WTC11 (cell line): ENCODE results near the gene HTATIP2. TPM values are rescaled to one million over a fixed set of nuclear protein-coding genes. Genes with fewer than 3 reads are reported as not detected.
"Not testable (repeated sequence)": the region's sequence is repeated elsewhere in the genome, so short reads cannot be mapped to it uniquely, and the experiment has no call there.

Source experiments
- ATAC-seq: fragments of 200-7000 bp; cut with Tn5 transposase; 2 replicates; pipeline ENCODE4 v1.10.0; 2021; ENCODE audit warnings: mild to moderate bottlenecking, moderate library complexity
- CTCF ChIA-PET: fragments of 300-600 bp; sonication (Branson Sonifier 250); formaldehyde crosslinking; loops from one replicate; lab custom pipeline; 2021; ENCODE audit warnings: antibody characterized with exemption; lab: Charles Lee
- POLR2A ChIA-PET: fragments of 350-600 bp; sonication (Branson Sonifier 250); formaldehyde crosslinking; loops from one replicate; lab custom pipeline; 2021; ENCODE audit warnings: antibody characterized with exemption; lab: Charles Lee
- DNase-seq: peaks from one replicate; pipeline ENCODE4 v3.0.0; 2021; ENCODE audit warnings: low spot score
- H3K27ac Mint-ChIP-seq: 2 replicates; pipeline ENCODE4 v1.8.0; 2021; ENCODE audit warnings: mixed read lengths
- H3K27me3 Mint-ChIP-seq: 2 replicates; pipeline ENCODE4 v1.8.0; 2021; ENCODE audit warnings: low read depth, mild to moderate bottlenecking, moderate library complexity, mixed read lengths
- H3K36me3 Mint-ChIP-seq: 2 replicates; pipeline ENCODE4 v1.8.0; 2021; ENCODE audit warnings: mixed read lengths
- H3K4me1 Mint-ChIP-seq: 2 replicates; pipeline ENCODE4 v1.8.0; 2022; ENCODE audit warnings: mixed read lengths
- H3K4me3 Mint-ChIP-seq: 2 replicates; pipeline ENCODE4 v1.8.0; 2021; ENCODE audit warnings: mild to moderate bottlenecking, moderate library complexity, mixed read lengths
- H3K9me3 Mint-ChIP-seq: 2 replicates; pipeline ENCODE4 v1.8.0; 2021; ENCODE audit warnings: mixed read lengths
- CREB1 ChIP-seq: sonication (generic); formaldehyde crosslinking; IDR thresholded peaks from 2 replicates; pipeline ENCODE4 v1.8.0; 2023; ENCODE audit warnings: mild to moderate bottlenecking, missing genetic modification reagents
- CREM ChIP-seq: sonication (generic); formaldehyde crosslinking; IDR thresholded peaks from 2 replicates; pipeline ENCODE4 v1.8.1; 2022; ENCODE audit warnings: mild to moderate bottlenecking, missing genetic modification reagents, moderate library complexity
- EMX1 ChIP-seq: fragments of 250-450 bp; sonication (Bioruptor Pico); IDR thresholded peaks from 2 replicates; pipeline ENCODE4 v1.8.0; 2021; ENCODE audit warnings: mild to moderate bottlenecking
- ETV6 ChIP-seq: sonication (generic); formaldehyde crosslinking; IDR thresholded peaks from 2 replicates; pipeline ENCODE4 v1.8.1; 2022; ENCODE audit warnings: mild to moderate bottlenecking, missing genetic modification reagents
- GABPB1 ChIP-seq: sonication (generic); formaldehyde crosslinking; IDR thresholded peaks from 2 replicates; pipeline ENCODE4 v1.8.1; 2023; ENCODE audit warnings: mild to moderate bottlenecking, missing genetic modification reagents
- GRHL2 ChIP-seq: fragments of 250-450 bp; sonication (Bioruptor Pico); IDR thresholded peaks from 2 replicates; pipeline ENCODE4 v1.8.0; 2022; ENCODE audit warnings: mild to moderate bottlenecking, moderate library complexity; ENCODE audit not compliant: insufficient replicate concordance, severe bottlenecking
- HMGA2 ChIP-seq: fragments of 250-450 bp; sonication (Bioruptor Pico); IDR thresholded peaks from 2 replicates; pipeline ENCODE4 v1.4.0; 2021; ENCODE audit warnings: mild to moderate bottlenecking, moderate library complexity
- JAZF1 ChIP-seq: fragments of 250-450 bp; sonication (Bioruptor Pico); IDR thresholded peaks from 2 replicates; pipeline ENCODE4 v1.9.0; 2021; ENCODE audit warnings: moderate library complexity, mild to moderate bottlenecking, inconsistent platforms
- KAT7 ChIP-seq: sonication (generic); formaldehyde crosslinking; IDR thresholded peaks from 2 replicates; pipeline ENCODE4 v1.8.1; 2023; ENCODE audit warnings: missing genetic modification reagents, mild to moderate bottlenecking, borderline replicate concordance
- NFATC4 ChIP-seq: fragments of 250-450 bp; sonication (Bioruptor Pico); IDR thresholded peaks from 2 replicates; pipeline ENCODE4 v1.9.0; 2021; ENCODE audit warnings: mild to moderate bottlenecking
- NR1H2 ChIP-seq: sonication (generic); formaldehyde crosslinking; IDR thresholded peaks from 2 replicates; pipeline ENCODE4 v1.9.0; 2021; ENCODE audit warnings: mild to moderate bottlenecking, moderate library complexity, missing genetic modification reagents
- PRRX2 ChIP-seq: fragments of 250-450 bp; sonication (Bioruptor Pico); IDR thresholded peaks from 2 replicates; pipeline ENCODE4 v1.8.0; 2021; ENCODE audit warnings: mild to moderate bottlenecking
- SOX15 ChIP-seq: fragments of 250-450 bp; sonication (Bioruptor Pico); IDR thresholded peaks from 2 replicates; pipeline ENCODE4 v1.9.0; 2021; ENCODE audit warnings: mild to moderate bottlenecking
- ZNF263 ChIP-seq: sonication (generic); formaldehyde crosslinking; IDR thresholded peaks from 2 replicates; pipeline ENCODE4 v1.8.1; 2022; ENCODE audit warnings: low read depth, mild to moderate bottlenecking, moderate library complexity, missing genetic modification reagents
- ZNF671 ChIP-seq: fragments of 250-450 bp; sonication (Bioruptor Pico); IDR thresholded peaks from 2 replicates; pipeline ENCODE4 v1.8.0; 2021; ENCODE audit warnings: mild to moderate bottlenecking
- total RNA-seq: library from RNA; stranded (reverse); gene quantifications from 3 replicates; pipeline ENCODE4 v1.2.3, GENCODE V29; 2021
- TF ChIP-seq, protein P1 (sequence below): sonication (generic); formaldehyde crosslinking; IDR thresholded peaks from 2 replicates; pipeline ENCODE4 v1.8.1; 2023; ENCODE audit warnings: mild to moderate bottlenecking, missing genetic modification reagents
- TF ChIP-seq, protein P2 (sequence below): sonication (generic); formaldehyde crosslinking; IDR thresholded peaks from 2 replicates; pipeline ENCODE4 v1.8.1; 2022; ENCODE audit warnings: low read depth, missing genetic modification reagents, borderline replicate concordance
- TF ChIP-seq, protein P3 (sequence below): sonication (generic); formaldehyde crosslinking; conservative IDR thresholded peaks from 2 replicates; pipeline ENCODE4 v1.8.1; 2023; ENCODE audit warnings: mild to moderate bottlenecking, low read depth, missing genetic modification reagents, moderate library complexity
- TF ChIP-seq, protein P4 (sequence below): fragments of 200-600 bp; IDR thresholded peaks from 2 replicates; pipeline ENCODE4 v1.8.0; 2022; ENCODE audit warnings: antibody characterized with exemption
- TF ChIP-seq, protein P5 (sequence below): sonication (generic); formaldehyde crosslinking; IDR thresholded peaks from 2 replicates; pipeline ENCODE4 v1.8.0; 2022; ENCODE audit warnings: mild to moderate bottlenecking, missing genetic modification reagents
- TF ChIP-seq, protein P6 (sequence below): sonication (generic); formaldehyde crosslinking; IDR thresholded peaks from 2 replicates; pipeline ENCODE4 v1.8.0; 2022; ENCODE audit warnings: mild to moderate bottlenecking, missing genetic modification reagents

The HTATIP2 gene
- total RNA-seq, 1 experiment from 2014 or later, result 32.7 TPM

DNA sequence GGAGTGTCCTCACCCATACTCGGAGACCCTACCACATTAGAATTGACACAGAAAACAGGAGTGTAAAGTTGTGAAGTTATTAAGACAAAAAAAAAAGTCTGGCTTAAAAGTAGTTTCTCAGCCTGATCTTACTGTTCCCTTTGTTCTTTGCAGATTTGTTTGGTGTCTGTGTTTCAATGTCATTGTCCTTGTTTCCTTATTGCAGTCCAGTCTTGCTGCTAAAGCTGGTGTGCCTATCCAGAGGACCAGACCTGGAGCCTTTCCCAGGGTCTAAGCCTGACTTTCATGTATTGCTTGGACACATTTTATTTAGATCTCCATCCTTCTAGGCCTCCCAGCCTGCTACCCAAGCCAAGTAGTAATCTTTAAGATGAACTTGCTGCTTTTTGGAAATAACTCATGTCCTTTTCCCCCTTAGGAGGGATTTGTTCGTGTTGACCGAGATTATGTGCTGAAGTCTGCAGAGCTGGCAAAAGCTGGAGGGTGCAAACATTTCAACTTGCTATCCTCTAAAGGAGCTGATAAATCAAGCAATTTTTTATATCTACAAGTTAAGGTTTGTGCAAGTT lies 12.7 kb downstream of the HTATIP2 start (continued):
- TF ChIP-seq, protein P1, sequence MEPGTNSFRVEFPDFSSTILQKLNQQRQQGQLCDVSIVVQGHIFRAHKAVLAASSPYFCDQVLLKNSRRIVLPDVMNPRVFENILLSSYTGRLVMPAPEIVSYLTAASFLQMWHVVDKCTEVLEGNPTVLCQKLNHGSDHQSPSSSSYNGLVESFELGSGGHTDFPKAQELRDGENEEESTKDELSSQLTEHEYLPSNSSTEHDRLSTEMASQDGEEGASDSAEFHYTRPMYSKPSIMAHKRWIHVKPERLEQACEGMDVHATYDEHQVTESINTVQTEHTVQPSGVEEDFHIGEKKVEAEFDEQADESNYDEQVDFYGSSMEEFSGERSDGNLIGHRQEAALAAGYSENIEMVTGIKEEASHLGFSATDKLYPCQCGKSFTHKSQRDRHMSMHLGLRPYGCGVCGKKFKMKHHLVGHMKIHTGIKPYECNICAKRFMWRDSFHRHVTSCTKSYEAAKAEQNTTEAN (CRISPR knock-in tag), result no peak
- no peak for TF ChIP-seq JAZF1 (CRISPR knock-in tag)
- TF ChIP-seq, protein P2, sequence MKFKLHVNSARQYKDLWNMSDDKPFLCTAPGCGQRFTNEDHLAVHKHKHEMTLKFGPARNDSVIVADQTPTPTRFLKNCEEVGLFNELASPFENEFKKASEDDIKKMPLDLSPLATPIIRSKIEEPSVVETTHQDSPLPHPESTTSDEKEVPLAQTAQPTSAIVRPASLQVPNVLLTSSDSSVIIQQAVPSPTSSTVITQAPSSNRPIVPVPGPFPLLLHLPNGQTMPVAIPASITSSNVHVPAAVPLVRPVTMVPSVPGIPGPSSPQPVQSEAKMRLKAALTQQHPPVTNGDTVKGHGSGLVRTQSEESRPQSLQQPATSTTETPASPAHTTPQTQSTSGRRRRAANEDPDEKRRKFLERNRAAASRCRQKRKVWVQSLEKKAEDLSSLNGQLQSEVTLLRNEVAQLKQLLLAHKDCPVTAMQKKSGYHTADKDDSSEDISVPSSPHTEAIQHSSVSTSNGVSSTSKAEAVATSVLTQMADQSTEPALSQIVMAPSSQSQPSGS (CRISPR knock-in tag), result no peak
- no peak for TF ChIP-seq HMGA2 (CRISPR knock-in tag)
- TF ChIP-seq CREB1 (CRISPR knock-in tag), result no peak
- no peak for TF ChIP-seq CREM
- no peak for TF ChIP-seq ZNF263
- no peak for TF ChIP-seq SOX15 (CRISPR knock-in tag)
- no peak for TF ChIP-seq ZNF671 (CRISPR knock-in tag)
- TF ChIP-seq PRRX2, result no peak
- TF ChIP-seq GRHL2 (CRISPR knock-in tag), result no peak

DNA sequence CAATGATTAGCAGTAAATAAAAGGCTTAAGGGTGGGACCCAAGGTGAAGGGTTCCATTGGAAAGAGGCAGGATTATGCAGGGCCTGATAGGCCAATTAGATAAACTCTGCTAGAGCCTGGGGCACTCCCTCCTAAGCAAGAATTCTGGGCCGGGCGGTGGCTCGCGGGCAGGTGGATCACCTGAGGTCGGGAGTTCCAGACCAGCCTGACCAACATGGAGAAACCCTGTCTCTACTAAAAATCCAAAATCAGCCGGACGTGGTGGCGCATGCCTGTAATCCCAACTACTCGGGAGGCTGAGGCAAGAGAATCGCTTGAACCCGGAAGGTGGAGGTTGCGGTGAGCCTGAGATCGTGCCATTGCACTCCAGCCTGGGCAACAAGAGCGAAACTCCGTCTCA lies 22.5 kb downstream of the HTATIP2 start:
- CTCF ChIA-PET, result interaction anchor here (1.1 to 1.4 kb wide), 2 partner anchors 22 to 224 kb away, joined by 4 to 9 read pairs; partner anchors contain the start of gene HTATIP2
- ATAC-seq, H3K27ac Mint-ChIP-seq, H3K4me1 Mint-ChIP-seq, DNase-seq, H3K36me3 Mint-ChIP-seq, H3K9me3 Mint-ChIP-seq, H3K27me3 Mint-ChIP-seq, POLR2A ChIA-PET: not testable (repeated sequence)
- H3K4me3 Mint-ChIP-seq, result peak overlapping the region; percentile 97

DNA sequence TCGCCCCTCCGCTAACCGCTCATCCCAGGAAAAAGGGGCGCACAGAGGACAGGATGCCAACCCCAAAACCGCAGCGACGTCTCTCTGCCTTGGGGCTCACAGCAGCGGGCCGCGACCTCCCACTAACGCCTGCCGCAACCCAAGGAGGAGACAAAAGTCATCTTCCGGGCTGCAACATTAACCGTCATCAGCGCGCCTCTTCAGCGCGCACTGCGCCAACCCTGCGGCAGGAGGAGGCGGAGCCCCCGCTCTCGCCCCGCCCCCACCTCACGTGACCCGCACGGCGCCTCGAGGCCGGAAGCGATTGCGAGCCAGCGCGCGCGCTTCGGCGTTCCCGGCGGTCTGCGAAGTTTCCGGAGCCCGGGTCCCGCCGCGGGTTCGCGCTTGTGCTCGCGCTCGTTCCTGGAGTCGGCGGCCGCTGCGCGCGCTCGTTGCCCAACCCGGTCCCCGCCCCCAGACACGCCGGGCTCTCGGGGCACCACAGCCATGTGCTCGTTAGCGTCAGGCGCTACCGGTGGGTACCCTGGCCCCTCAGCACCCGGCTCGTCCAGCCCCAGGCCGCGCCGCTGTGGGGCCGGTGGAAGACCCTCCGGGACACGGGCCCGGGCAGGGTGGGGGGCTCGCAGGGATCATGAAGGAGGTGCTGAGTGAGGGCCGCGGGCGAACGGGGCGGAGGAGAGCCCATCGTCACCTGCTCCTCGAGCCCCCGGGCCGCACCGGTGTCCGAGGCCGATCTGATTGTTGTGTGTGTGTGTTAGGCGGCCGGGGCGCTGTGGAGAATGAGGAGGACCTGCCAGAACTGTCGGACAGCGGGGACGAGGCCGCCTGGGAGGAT lies 24.0 kb downstream of the HTATIP2 start, which contains the start of gene PRMT3:
Gene PRMT3, plus strand, starts transcription at position 456 of the 835 bp plus-strand sequence. Its CDS starts 31 bp downstream, at position 487.
- H3K9me3 Mint-ChIP-seq, result no peaks in the 10 kb centered on the region
- H3K4me1 Mint-ChIP-seq, result peaks cover 10% of the 10 kb centered on the region
- peak within 1 kb of the TSS; percentile 99 for H3K27ac Mint-ChIP-seq
- DNase-seq (peak; percentile 97), ATAC-seq (peak; percentile 83)
- no peaks in the 10 kb centered on the region for H3K27me3 Mint-ChIP-seq
- H3K4me3 Mint-ChIP-seq, result peak within 1 kb of the TSS; percentile 97
- peaks cover 13% of the 10 kb centered on the region for H3K36me3 Mint-ChIP-seq
- CTCF ChIA-PET, result interaction anchor here (0.6 to 2.0 kb wide), 6 partner anchors 10 to 260 kb away, joined by 3 to 11 read pairs (median 6); partner anchors contain the start of gene HTATIP2
- POLR2A ChIA-PET, result no interaction called here
- no peak for TF ChIP-seq PRRX2
- 0 out of 2 replicates have a peak, but pooled peaks have one; percentile 18 for TF ChIP-seq KAT7 (CRISPR knock-in tag)
- peak; percentile 92 for TF ChIP-seq ETV6 (CRISPR knock-in tag)
- TF ChIP-seq, protein P3, sequence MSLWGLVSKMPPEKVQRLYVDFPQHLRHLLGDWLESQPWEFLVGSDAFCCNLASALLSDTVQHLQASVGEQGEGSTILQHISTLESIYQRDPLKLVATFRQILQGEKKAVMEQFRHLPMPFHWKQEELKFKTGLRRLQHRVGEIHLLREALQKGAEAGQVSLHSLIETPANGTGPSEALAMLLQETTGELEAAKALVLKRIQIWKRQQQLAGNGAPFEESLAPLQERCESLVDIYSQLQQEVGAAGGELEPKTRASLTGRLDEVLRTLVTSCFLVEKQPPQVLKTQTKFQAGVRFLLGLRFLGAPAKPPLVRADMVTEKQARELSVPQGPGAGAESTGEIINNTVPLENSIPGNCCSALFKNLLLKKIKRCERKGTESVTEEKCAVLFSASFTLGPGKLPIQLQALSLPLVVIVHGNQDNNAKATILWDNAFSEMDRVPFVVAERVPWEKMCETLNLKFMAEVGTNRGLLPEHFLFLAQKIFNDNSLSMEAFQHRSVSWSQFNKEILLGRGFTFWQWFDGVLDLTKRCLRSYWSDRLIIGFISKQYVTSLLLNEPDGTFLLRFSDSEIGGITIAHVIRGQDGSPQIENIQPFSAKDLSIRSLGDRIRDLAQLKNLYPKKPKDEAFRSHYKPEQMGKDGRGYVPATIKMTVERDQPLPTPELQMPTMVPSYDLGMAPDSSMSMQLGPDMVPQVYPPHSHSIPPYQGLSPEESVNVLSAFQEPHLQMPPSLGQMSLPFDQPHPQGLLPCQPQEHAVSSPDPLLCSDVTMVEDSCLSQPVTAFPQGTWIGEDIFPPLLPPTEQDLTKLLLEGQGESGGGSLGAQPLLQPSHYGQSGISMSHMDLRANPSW (CRISPR knock-in tag), result no peak
- TF ChIP-seq, protein P4, sequence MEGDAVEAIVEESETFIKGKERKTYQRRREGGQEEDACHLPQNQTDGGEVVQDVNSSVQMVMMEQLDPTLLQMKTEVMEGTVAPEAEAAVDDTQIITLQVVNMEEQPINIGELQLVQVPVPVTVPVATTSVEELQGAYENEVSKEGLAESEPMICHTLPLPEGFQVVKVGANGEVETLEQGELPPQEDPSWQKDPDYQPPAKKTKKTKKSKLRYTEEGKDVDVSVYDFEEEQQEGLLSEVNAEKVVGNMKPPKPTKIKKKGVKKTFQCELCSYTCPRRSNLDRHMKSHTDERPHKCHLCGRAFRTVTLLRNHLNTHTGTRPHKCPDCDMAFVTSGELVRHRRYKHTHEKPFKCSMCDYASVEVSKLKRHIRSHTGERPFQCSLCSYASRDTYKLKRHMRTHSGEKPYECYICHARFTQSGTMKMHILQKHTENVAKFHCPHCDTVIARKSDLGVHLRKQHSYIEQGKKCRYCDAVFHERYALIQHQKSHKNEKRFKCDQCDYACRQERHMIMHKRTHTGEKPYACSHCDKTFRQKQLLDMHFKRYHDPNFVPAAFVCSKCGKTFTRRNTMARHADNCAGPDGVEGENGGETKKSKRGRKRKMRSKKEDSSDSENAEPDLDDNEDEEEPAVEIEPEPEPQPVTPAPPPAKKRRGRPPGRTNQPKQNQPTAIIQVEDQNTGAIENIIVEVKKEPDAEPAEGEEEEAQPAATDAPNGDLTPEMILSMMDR, result peak; percentile 92
- TF ChIP-seq NFATC4 (CRISPR knock-in tag), result no peak
- TF ChIP-seq, protein P5, sequence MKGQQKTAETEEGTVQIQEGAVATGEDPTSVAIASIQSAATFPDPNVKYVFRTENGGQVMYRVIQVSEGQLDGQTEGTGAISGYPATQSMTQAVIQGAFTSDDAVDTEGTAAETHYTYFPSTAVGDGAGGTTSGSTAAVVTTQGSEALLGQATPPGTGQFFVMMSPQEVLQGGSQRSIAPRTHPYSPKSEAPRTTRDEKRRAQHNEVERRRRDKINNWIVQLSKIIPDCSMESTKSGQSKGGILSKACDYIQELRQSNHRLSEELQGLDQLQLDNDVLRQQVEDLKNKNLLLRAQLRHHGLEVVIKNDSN (CRISPR knock-in tag), result peak; percentile 99
- TF ChIP-seq, protein P6, sequence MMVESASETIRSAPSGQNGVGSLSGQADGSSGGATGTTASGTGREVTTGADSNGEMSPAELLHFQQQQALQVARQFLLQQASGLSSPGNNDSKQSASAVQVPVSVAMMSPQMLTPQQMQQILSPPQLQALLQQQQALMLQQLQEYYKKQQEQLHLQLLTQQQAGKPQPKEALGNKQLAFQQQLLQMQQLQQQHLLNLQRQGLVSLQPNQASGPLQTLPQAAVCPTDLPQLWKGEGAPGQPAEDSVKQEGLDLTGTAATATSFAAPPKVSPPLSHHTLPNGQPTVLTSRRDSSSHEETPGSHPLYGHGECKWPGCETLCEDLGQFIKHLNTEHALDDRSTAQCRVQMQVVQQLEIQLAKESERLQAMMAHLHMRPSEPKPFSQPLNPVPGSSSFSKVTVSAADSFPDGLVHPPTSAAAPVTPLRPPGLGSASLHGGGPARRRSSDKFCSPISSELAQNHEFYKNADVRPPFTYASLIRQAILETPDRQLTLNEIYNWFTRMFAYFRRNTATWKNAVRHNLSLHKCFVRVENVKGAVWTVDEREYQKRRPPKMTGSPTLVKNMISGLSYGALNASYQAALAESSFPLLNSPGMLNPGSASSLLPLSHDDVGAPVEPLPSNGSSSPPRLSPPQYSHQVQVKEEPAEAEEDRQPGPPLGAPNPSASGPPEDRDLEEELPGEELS, result peak; percentile 53
- no peak for TF ChIP-seq ZNF671 (CRISPR knock-in tag)
- TF ChIP-seq GRHL2 (CRISPR knock-in tag), result no peak
- no peak for TF ChIP-seq EMX1 (CRISPR knock-in tag)
- peak; percentile 77 for TF ChIP-seq GABPB1 (CRISPR knock-in tag)
- no peak for TF ChIP-seq NR1H2
- TF ChIP-seq HMGA2 (CRISPR knock-in tag), result no peak
